Measurements from ENCODE around the gene ADGRL3.

- no peak for TF ChIP-seq CTCF (IDR thresholded peaks at IDR 0.05)
- no peak for TF ChIP-seq POLR2A (IDR thresholded peaks at IDR 0.05)
Measured at GRCh38 chr4:61162116-61162515, 38.0 kb upstream of the ADGRL3 start.

Measured in adrenal gland (tissue), 5 donors.